ENCODE data around the gene SLC37A4. TPM values are rescaled to one million over a fixed set of nuclear protein-coding genes. Genes with fewer than 3 reads are reported as not detected.
A peak's percentile ranks its signal among the peaks of the same experiment; 100 is the strongest.

Gene SLC37A4
- total and polyA plus RNA-seq, 3 donors from 2014 or later = 23.8 to 27.7 (median 26.0) TPM

DNA sequence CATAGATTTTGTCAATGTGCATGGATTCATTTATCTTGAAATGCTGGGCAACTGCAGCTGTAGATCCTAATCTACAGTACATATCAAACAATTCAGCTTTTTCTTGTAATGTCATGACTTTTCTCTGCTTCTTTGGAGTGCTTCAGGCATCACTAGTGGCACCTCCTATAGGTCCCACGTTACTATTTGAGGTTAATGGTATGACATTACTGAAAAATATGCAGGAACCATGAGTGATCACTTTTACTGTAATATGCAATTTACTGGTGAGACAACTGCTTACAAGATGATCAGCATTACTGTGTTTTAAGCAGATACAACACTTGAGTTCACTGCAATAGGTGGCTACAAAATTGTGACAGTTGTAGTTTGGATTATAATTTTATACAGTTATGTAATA lies 29.8 kb downstream of the SLC37A4 start:
- intact Hi-C loops (cut with DNase I; ENCODE audit: low total_unique reads) = no loop called here
- TF ChIP-seq, protein P1, sequence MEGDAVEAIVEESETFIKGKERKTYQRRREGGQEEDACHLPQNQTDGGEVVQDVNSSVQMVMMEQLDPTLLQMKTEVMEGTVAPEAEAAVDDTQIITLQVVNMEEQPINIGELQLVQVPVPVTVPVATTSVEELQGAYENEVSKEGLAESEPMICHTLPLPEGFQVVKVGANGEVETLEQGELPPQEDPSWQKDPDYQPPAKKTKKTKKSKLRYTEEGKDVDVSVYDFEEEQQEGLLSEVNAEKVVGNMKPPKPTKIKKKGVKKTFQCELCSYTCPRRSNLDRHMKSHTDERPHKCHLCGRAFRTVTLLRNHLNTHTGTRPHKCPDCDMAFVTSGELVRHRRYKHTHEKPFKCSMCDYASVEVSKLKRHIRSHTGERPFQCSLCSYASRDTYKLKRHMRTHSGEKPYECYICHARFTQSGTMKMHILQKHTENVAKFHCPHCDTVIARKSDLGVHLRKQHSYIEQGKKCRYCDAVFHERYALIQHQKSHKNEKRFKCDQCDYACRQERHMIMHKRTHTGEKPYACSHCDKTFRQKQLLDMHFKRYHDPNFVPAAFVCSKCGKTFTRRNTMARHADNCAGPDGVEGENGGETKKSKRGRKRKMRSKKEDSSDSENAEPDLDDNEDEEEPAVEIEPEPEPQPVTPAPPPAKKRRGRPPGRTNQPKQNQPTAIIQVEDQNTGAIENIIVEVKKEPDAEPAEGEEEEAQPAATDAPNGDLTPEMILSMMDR (IDR thresholded peaks at IDR 0.05) = no peak
- TF ChIP-seq POLR2A (IDR thresholded peaks at IDR 0.05) = no peak
- Histone ChIP-seq H3K4me3 (no peak overlapping the region), H3K27me3 (no peaks in the 10 kb centered on the region), H3K36me3 (ENCODE audit: low read depth, missing control alignments) (no peaks in the 10 kb centered on the region), H3K9me3 (no peaks in the 10 kb centered on the region), H3K27ac (no peak overlapping the region), H3K4me1 (peaks cover 9% of the 10 kb centered on the region)
- WGBS, 2 donors = 73 to 77% methylated on average over 1 of the region's 1 CpG
- DNase-seq = no peak

- intact Hi-C loops (cut with DNase I; ENCODE audit: low total_unique reads) = no loop called here
- no peaks in the 10 kb centered on the region for H3K27me3 ChIP-seq
- WGBS, 2 donors = 37 to 49% methylated on average over 6 of the region's 6 CpGs
- H3K36me3 ChIP-seq (ENCODE audit: low read depth, missing control alignments) = no peaks in the 10 kb centered on the region
- H3K4me3 ChIP-seq = peak overlapping the region; percentile 74 to 78
- TF ChIP-seq POLR2A (IDR thresholded peaks at IDR 0.05) = no peak
- TF ChIP-seq, protein P1 (IDR thresholded peaks at IDR 0.05) = no peak
- peak overlapping the region in 1 of 2 donors; percentile 64 for H3K27ac ChIP-seq
- peaks cover 9% of the 10 kb centered on the region for H3K4me1 ChIP-seq
- H3K9me3 ChIP-seq = no peaks in the 10 kb centered on the region
- no peak for DNase-seq
Measured at GRCh38 chr11:118998822-118999221, 31.9 kb downstream of the SLC37A4 start.

- TF ChIP-seq, protein P1 (IDR thresholded peaks at IDR 0.05) = no peak
- TF ChIP-seq POLR2A (IDR thresholded peaks at IDR 0.05) = no peak
- Histone ChIP-seq H3K36me3 (ENCODE audit: low read depth, missing control alignments) (no peaks in the 10 kb centered on the region), H3K4me1 (peaks cover 9% of the 10 kb centered on the region), H3K27me3 (no peaks in the 10 kb centered on the region), H3K9me3 (no peaks in the 10 kb centered on the region), H3K27ac (peak overlapping the region; percentile 28 to 64), H3K4me3 (peak overlapping the region; percentile 74 to 78)
- 0 to 1% methylated on average over 15 to 18 of the region's 19 CpGs for WGBS, 2 donors
- peak; percentile 48 for DNase-seq
- intact Hi-C loops (cut with DNase I; ENCODE audit: low total_unique reads) = no loop called here
Measured at GRCh38 chr11:118998388-118998717, 32.3 kb downstream of the SLC37A4 start.

DNA sequence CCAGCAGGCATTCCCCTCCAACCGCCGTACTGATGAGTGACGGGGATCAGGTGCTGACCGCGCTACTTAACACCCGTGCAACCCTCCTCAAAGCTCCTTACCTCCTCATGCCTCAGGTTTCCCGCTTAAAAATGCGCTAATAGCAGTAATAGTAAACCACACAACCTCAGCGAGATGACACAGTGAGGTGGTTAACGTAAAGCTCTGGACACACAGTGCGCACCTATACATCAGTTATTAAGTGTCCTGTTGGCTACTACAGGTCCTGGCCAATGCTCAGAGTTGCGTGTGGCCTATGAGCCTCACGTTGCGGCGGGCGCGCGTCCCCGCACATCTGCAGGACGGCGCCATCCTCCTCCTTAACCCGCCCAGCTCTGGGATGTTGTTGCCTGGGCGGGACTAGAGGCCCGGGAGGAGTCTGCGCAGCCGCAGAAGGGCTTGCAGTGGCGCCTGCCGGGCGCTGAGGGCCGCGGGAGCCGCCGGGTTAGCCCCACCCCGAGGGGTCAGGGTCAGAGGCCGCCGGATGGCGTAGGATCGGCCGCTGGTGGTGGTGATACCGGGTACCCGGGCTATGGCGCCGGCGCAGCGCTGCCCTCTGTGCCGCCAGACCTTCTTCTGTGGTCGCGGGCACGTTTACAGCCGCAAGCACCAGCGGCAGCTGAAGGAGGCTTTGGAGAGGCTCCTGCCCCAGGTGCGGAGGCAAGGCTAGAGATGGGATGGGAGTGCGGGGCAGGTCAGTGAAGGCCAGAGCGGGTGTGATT lies 32.9 kb downstream of the SLC37A4 start, which contains the start of gene CENATAC:
Gene CENATAC (plus strand): TSS at position 512 of the 761 bp plus-strand sequence. CDS start 60 bp downstream, at position 572.
- Histone ChIP-seq H3K27ac (peak within 1 kb of the TSS; percentile 28 to 64), H3K27me3 (no peaks in the 10 kb centered on the region), H3K36me3 (ENCODE audit: low read depth, missing control alignments) (no peaks in the 10 kb centered on the region), H3K4me1 (peaks cover 9% of the 10 kb centered on the region), H3K4me3 (peak within 1 kb of the TSS; percentile 74 to 78), H3K9me3 (no peaks in the 10 kb centered on the region)
- WGBS, 2 donors = 0 to 1% methylated on average over 22 to 44 of the region's 54 CpGs
- no peak for TF ChIP-seq POLR2A (IDR thresholded peaks at IDR 0.05)
- TF ChIP-seq, protein P1 (IDR thresholded peaks at IDR 0.05) = no peak
- intact Hi-C loops (cut with DNase I; ENCODE audit: low total_unique reads) = no loop called here
- DNase-seq = peak; percentile 96

Measured in testis (tissue), 3 donors.